Erythroblast (primary cell): ENCODE measurements around the gene VAV2.

ENCODE experiments used
- GATA1 ChIP-seq: IDR thresholded peaks from 2 replicates; pipeline ENCODE4 v1.6.1; 2011; ENCODE audit warnings: low read depth, mild to moderate bottlenecking, control low read depth, low read length, moderate library complexity
- POLR2A ChIP-seq: IDR thresholded peaks from 2 replicates; pipeline ENCODE4 v1.6.1; 2011; ENCODE audit warnings: mild to moderate bottlenecking, low read length

DNA sequence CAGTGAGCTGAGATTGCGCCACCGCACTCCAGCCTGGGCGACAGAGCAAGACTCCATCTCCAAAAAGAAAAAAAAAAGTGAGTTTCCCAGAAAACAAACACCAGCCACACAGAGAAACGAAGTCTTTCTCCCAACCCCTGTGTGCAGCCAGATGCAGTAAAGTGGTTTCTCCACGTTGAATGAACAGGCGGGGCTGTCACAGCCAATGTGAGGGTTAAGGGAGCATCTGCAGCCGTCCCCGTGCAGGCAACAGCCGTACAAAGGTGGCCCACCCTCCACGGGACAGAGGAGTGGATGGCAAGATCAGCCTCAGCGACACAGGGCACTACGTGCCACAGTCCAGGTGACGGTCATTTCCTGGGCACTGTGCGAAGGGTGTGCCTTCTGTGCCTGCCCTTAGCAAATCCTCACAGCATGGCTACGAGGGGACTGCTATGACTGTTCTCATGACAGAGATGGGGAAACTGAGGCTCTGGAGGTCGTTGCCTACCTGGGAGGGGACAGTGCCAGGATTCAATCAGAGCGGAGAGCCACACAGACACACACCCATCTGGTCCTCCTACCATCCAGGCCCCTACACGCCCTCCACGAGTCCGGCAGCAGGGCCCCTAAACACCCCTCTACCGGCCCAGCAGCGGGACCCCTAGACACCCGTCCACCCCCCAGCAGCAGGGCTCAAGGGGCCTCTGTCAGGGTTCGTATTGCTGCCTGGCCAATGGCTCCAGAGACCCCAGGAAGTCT is 2.3 kb downstream of the VAV2 start:
- TF ChIP-seq POLR2A (no peak), GATA1 (no peak)
